H9 (cell line): ENCODE measurements around the gene HECW1. TPM values are rescaled to one million over a fixed set of nuclear protein-coding genes. Genes with fewer than 3 reads are reported as not detected.

Source experiments
- DNase-seq: peaks from one replicate; pipeline ENCODE4 v3.0.0-alpha.2; 2017
- H2AFZ ChIP-seq: one replicate; pipeline ENCODE4 v1.6.1; 2013; ENCODE audit warnings: mild to moderate bottlenecking, low read length, control low read depth, moderate library complexity
- H2AK5ac ChIP-seq: 2 replicates; pipeline ENCODE4 v1.6.1; 2013; ENCODE audit warnings: low read length, control low read depth, mixed read lengths; ENCODE audit not compliant: insufficient read length
- H2BK120ac ChIP-seq: one replicate; pipeline ENCODE4 v1.6.1; 2013; ENCODE audit warnings: low read depth, mild to moderate bottlenecking, low read length, control low read depth, inconsistent platforms; ENCODE audit not compliant: poor library complexity, severe bottlenecking
- H2BK12ac ChIP-seq: 2 replicates; pipeline ENCODE4 v1.6.1; 2013; ENCODE audit warnings: low read length, control low read depth, mixed read lengths, low read depth; ENCODE audit not compliant: insufficient read length
- H2BK15ac ChIP-seq: 2 replicates; pipeline ENCODE4 v1.6.1; 2013; ENCODE audit warnings: low read depth, low read length, control low read depth
- H2BK20ac ChIP-seq: one replicate; pipeline ENCODE4 v1.6.1; 2013; ENCODE audit warnings: low read depth, mild to moderate bottlenecking, low read length, control low read depth, inconsistent platforms; ENCODE audit not compliant: poor library complexity, severe bottlenecking
- H2BK5ac ChIP-seq: 2 replicates; pipeline ENCODE4 v1.6.1; 2013; ENCODE audit warnings: low read length, control low read depth, mixed read lengths; ENCODE audit not compliant: insufficient read length
- H3K14ac ChIP-seq: 2 replicates; pipeline ENCODE4 v1.6.1; 2013; ENCODE audit warnings: low read length, control low read depth; ENCODE audit not compliant: insufficient read depth
- H3K18ac ChIP-seq: 2 replicates; pipeline ENCODE4 v1.6.1; 2013; ENCODE audit warnings: low read depth, mild to moderate bottlenecking, mixed read lengths, low read length, control low read depth; ENCODE audit not compliant: insufficient read length
- H3K23ac ChIP-seq: 2 replicates; pipeline ENCODE4 v1.6.1; 2013; ENCODE audit warnings: low read length, control low read depth, mixed read lengths, low read depth; ENCODE audit not compliant: insufficient read length
- H3K23me2 ChIP-seq: 2 replicates; pipeline ENCODE4 v1.6.1; 2013; ENCODE audit warnings: low read depth, mild to moderate bottlenecking, mixed read lengths, low read length, control low read depth; ENCODE audit not compliant: insufficient read length, poor library complexity, severe bottlenecking
- H3K27ac ChIP-seq: 2 replicates; pipeline ENCODE4 v1.5.1; 2013; ENCODE audit warnings: low read length, control low read depth, mixed read lengths, low read depth; ENCODE audit not compliant: insufficient read length
- H3K27me3 ChIP-seq: 2 replicates; pipeline ENCODE4 v1.6.1; 2013; ENCODE audit warnings: low read length, control low read depth, inconsistent platforms; ENCODE audit not compliant: insufficient read depth
- H3K4ac ChIP-seq: 2 replicates; pipeline ENCODE4 v1.6.1; 2013; ENCODE audit warnings: low read depth, mild to moderate bottlenecking, control low read depth, inconsistent platforms, low read length, moderate library complexity
- H3K4me1 ChIP-seq: 2 replicates; pipeline ENCODE4 v1.6.1; 2013; ENCODE audit warnings: low read length, control low read depth, inconsistent platforms; ENCODE audit not compliant: insufficient read depth
- H3K4me2 ChIP-seq: 2 replicates; pipeline ENCODE4 v1.6.1; 2013; ENCODE audit warnings: low read length, control low read depth, mixed read lengths; ENCODE audit not compliant: insufficient read length, insufficient read depth
- H3K56ac ChIP-seq: 2 replicates; pipeline ENCODE4 v1.6.1; 2013; ENCODE audit warnings: low read depth, mild to moderate bottlenecking, mixed read lengths, low read length, control low read depth; ENCODE audit not compliant: insufficient read length
- H3K79me1 ChIP-seq: 2 replicates; pipeline ENCODE4 v1.6.1; 2013; ENCODE audit warnings: low read depth, mild to moderate bottlenecking, moderate library complexity, low read length, control low read depth, inconsistent platforms; ENCODE audit not compliant: insufficient read depth, poor library complexity, severe bottlenecking
- H3K79me2 ChIP-seq: 2 replicates; pipeline ENCODE4 v1.6.1; 2013; ENCODE audit warnings: low read length, control low read depth, inconsistent platforms; ENCODE audit not compliant: insufficient read depth
- H3K9ac ChIP-seq: 2 replicates; pipeline ENCODE4 v1.6.1; 2013; ENCODE audit warnings: low read length, control low read depth, mixed read lengths; ENCODE audit not compliant: insufficient read length; ENCODE audit errors: extremely low read depth
- H3K9me3 ChIP-seq: one replicate; pipeline ENCODE4 v1.6.1; 2013; ENCODE audit warnings: low read depth, low read length, inconsistent platforms; ENCODE audit not compliant: control insufficient read depth
- H3T11ph ChIP-seq: one replicate; pipeline ENCODE4 v1.6.1; 2013; ENCODE audit warnings: mild to moderate bottlenecking, low read length, control low read depth, inconsistent platforms
- H4K20me1 ChIP-seq: one replicate; pipeline ENCODE4 v1.6.1; 2013; ENCODE audit not compliant: control insufficient read depth, insufficient read length, insufficient read depth
- H4K5ac ChIP-seq: 2 replicates; pipeline ENCODE4 v1.6.1; 2013; ENCODE audit warnings: low read depth, mild to moderate bottlenecking, mixed read lengths, low read length, control low read depth; ENCODE audit not compliant: insufficient read length
- H4K8ac ChIP-seq: replicated peaks from 2 replicates; pipeline ENCODE4 v1.6.1; 2013; ENCODE audit warnings: low read length, control low read depth, mixed read lengths, low read depth; ENCODE audit not compliant: insufficient read length
- H4K91ac ChIP-seq: 2 replicates; pipeline ENCODE4 v1.6.1; 2013; ENCODE audit warnings: low read depth, mild to moderate bottlenecking, moderate library complexity, mixed read lengths, low read length, control low read depth; ENCODE audit not compliant: insufficient read length
- H3K27ac Mint-ChIP-seq, 3 experiments: 2 replicates in 2 of 3; 3 replicates in 1 of 3; pipeline ENCODE4 v1.8.0; 2020 to 2021; ENCODE audit warnings: mixed read lengths in 3 of 3, mild to moderate bottlenecking in 1 of 3, moderate library complexity in 1 of 3
- H3K27me3 Mint-ChIP-seq: 2 replicates; pipeline ENCODE4 v1.8.0; 2021; ENCODE audit warnings: low read depth, mild to moderate bottlenecking, moderate library complexity, mixed read lengths
- H3K36me3 Mint-ChIP-seq, 3 experiments: 2 replicates in 2 of 3; 3 replicates in 1 of 3; pipeline ENCODE4 v1.8.0; 2020 to 2021; ENCODE audit warnings: low read depth in 3 of 3, mixed read lengths in 3 of 3; ENCODE audit not compliant: insufficient read depth in 1 of 3
- H3K4me1 Mint-ChIP-seq, 2 experiments: 2 replicates each; pipeline ENCODE4 v1.8.0; 2020; ENCODE audit warnings: mixed read lengths in 2 of 2
- H3K4me3 Mint-ChIP-seq, 2 experiments: 2 replicates in 1 of 2; 3 replicates in 1 of 2; pipeline ENCODE4 v1.8.0; 2020 to 2021; ENCODE audit warnings: mild to moderate bottlenecking in 2 of 2, mixed read lengths in 2 of 2, moderate library complexity in 1 of 2
- H3K9me3 Mint-ChIP-seq, 2 experiments: 2 replicates in 1 of 2; 3 replicates in 1 of 2; pipeline ENCODE4 v1.8.0; 2020; ENCODE audit warnings: mild to moderate bottlenecking in 2 of 2, mixed read lengths in 2 of 2, moderate library complexity in 1 of 2
- WGBS: extraction: QIAGEN DNeasy Blood & Tissue Kit; methylation state at CpG from one replicate; pipeline ENCODE4 v1.1.7; 2013; ENCODE audit warnings: missing lambda C conversion rate, low lambda C conversion rate, mixed read lengths; ENCODE audit not compliant: insufficient read length; ENCODE audit errors: extremely low coverage; 5-methylcytosine and 5-hydroxymethylcytosine counted together
- total RNA-seq: library from RNA; stranded (reverse); gene quantifications from 2 replicates; pipeline ENCODE4 v1.2.1, GENCODE V29; 2021
- TF ChIP-seq, protein P1 (sequence below): fragments of 200-600 bp; sonication (generic); conservative IDR thresholded peaks from 3 replicates; pipeline ENCODE4 v1.8.0; 2021; ENCODE audit warnings: antibody characterized with exemption, mild to moderate bottlenecking

The HECW1 gene
- total RNA-seq, 1 experiment from 2014 or later = 5.0 TPM

DNA sequence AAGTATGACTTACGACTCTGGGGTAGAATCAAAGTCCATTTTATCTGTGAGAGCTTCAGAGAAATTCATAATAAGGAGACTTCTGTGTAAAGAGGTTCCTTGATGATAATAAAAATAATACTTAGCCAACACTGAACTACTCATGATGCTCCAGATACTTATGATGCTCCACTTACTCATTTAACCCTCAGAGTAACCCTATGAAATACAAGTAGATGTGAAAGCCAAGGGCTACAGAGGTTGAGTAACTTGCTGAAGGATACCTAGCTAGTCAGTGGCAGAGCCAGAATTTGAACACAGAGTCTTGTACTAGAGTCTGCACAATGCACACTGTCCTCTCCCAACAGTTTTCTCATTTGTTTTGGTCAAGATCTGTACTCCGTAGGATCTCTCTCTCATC is 89.5 kb downstream of the HECW1 start:
- Histone ChIP-seq H2BK20ac (no peak overlapping the region), H4K8ac (no peak overlapping the region), H2AFZ (no peak overlapping the region), H3K18ac (no peak overlapping the region), H3K4me2 (no peak overlapping the region), H3K14ac (no peak overlapping the region), H3K23me2 (no peaks in the 10 kb centered on the region), H3K9ac (no peak overlapping the region), H2AK5ac (no peak overlapping the region), H3K4me1 (peaks cover 17% of the 10 kb centered on the region; the same call in 1 of the 2 replicates), H3K23ac (no peak overlapping the region), H3K56ac (no peak overlapping the region), H3K79me2 (no peaks in the 10 kb centered on the region), H3K9me3 (no peaks in the 10 kb centered on the region), H3K27me3 (no peaks in the 10 kb centered on the region), H2BK12ac (no peak overlapping the region), H3K27ac (no peak overlapping the region), H4K5ac (no peak overlapping the region), H4K20me1 (peaks cover 3% of the 10 kb centered on the region), H3K79me1 (no peaks in the 10 kb centered on the region), H2BK5ac (no peak overlapping the region), H4K91ac (no peak overlapping the region), H3T11ph (no peak overlapping the region), H2BK15ac (no peak overlapping the region), H3K4ac (no peak overlapping the region), H2BK120ac (no peak overlapping the region)
- no CpG with 5 or more reads among the region's 2 CpGs for WGBS
- no peaks in the 10 kb centered on the region for H3K27me3 Mint-ChIP-seq
- H3K36me3 Mint-ChIP-seq = 0 out of 7 replicates have a peak, but pooled peaks cover 0 to 1% (median 0%) of the 10 kb centered on the region in 3 experiments
- peaks cover 27 to 28% of the 10 kb centered on the region in 2 experiments for H3K4me1 Mint-ChIP-seq
- TF ChIP-seq, protein P1, sequence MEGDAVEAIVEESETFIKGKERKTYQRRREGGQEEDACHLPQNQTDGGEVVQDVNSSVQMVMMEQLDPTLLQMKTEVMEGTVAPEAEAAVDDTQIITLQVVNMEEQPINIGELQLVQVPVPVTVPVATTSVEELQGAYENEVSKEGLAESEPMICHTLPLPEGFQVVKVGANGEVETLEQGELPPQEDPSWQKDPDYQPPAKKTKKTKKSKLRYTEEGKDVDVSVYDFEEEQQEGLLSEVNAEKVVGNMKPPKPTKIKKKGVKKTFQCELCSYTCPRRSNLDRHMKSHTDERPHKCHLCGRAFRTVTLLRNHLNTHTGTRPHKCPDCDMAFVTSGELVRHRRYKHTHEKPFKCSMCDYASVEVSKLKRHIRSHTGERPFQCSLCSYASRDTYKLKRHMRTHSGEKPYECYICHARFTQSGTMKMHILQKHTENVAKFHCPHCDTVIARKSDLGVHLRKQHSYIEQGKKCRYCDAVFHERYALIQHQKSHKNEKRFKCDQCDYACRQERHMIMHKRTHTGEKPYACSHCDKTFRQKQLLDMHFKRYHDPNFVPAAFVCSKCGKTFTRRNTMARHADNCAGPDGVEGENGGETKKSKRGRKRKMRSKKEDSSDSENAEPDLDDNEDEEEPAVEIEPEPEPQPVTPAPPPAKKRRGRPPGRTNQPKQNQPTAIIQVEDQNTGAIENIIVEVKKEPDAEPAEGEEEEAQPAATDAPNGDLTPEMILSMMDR = no peak
- H3K27ac Mint-ChIP-seq = no peak overlapping the region
- no peak overlapping the region for H3K4me3 Mint-ChIP-seq
- no peaks in the 10 kb centered on the region for H3K9me3 Mint-ChIP-seq
- DNase-seq = no peak
